PC-3 (cell line): ENCODE results near the gene CCDC192. TPM values are rescaled to one million over a fixed set of nuclear protein-coding genes. Genes with fewer than 3 reads are reported as not detected.
A peak's percentile ranks its signal among the peaks of the same experiment; 100 is the strongest.

Experiments used
- ATAC-seq: fragments of 200-7000 bp; cut with Tn5 transposase; 2 replicates; pipeline ENCODE4 v1.9.1; 2020; ENCODE audit warnings: mild to moderate bottlenecking, moderate library complexity
- BruUV-seq: library from RNA; stranded (reverse); fragments of 400-500 nt; replicated peaks from 2 replicates; lab custom pipeline; 2021; lab: Mats Ljungman, UMichigan
- CTCF ChIA-PET: fragments of 300-600 bp; sonication (Branson Sonifier 250); formaldehyde crosslinking; loops from one replicate; lab custom pipeline; 2022; ENCODE audit warnings: antibody characterized with exemption; lab: Charles Lee
- POLR2A ChIA-PET: fragments of 300-600 bp; sonication (Branson Sonifier 250); formaldehyde crosslinking; loops from one replicate; lab custom pipeline; 2022; ENCODE audit warnings: antibody characterized with exemption; ENCODE audit not compliant: unreplicated experiment; lab: Charles Lee
- DNase-seq: peaks from one replicate; pipeline ENCODE4 v3.0.0-alpha.2; 2015
- H2AFZ ChIP-seq: fragments of 300-600 bp; sonication (generic); 2 replicates; pipeline ENCODE4 v1.6.0; 2016; ENCODE audit warnings: antibody characterized with exemption, low read length
- H3F3A ChIP-seq: fragments of 300-600 bp; sonication (generic); one replicate; pipeline ENCODE4 v1.6.0; 2017; ENCODE audit warnings: antibody characterized with exemption, low read length, control low read depth, mild to moderate bottlenecking; ENCODE audit not compliant: unreplicated experiment
- H3K27ac ChIP-seq: fragments of 300-600 bp; sonication (generic); 2 replicates; pipeline ENCODE4 v1.5.1; 2016; ENCODE audit warnings: mild to moderate bottlenecking, low read length
- H3K27me3 ChIP-seq: fragments of 300-600 bp; sonication (generic); 2 replicates; pipeline ENCODE4 v1.6.1; 2016; ENCODE audit warnings: low read length, mixed read lengths
- H3K36me3 ChIP-seq: fragments of 300-600 bp; sonication (generic); 2 replicates; pipeline ENCODE4 v1.6.1; 2016; ENCODE audit warnings: low read depth, mixed run types, low read length, mixed read lengths
- H3K4me1 ChIP-seq: fragments of 300-600 bp; sonication (generic); 2 replicates; pipeline ENCODE4 v1.5.1; 2016; ENCODE audit warnings: low read length; ENCODE audit not compliant: insufficient read depth
- H3K4me2 ChIP-seq: fragments of 300-600 bp; sonication (generic); 2 replicates; pipeline ENCODE4 v1.6.0; 2016; ENCODE audit warnings: low read length
- H3K4me3 ChIP-seq: fragments of 300-600 bp; sonication (generic); 2 replicates; pipeline ENCODE4 v1.5.1; 2016; ENCODE audit warnings: mild to moderate bottlenecking, low read length, mixed read lengths
- H3K79me2 ChIP-seq: fragments of 300-600 bp; sonication (generic); 2 replicates; pipeline ENCODE4 v1.6.1; 2017; ENCODE audit warnings: low read length, mixed read lengths
- H3K9ac ChIP-seq: fragments of 300-600 bp; sonication (generic); 2 replicates; pipeline ENCODE4 v1.6.0; 2016; ENCODE audit warnings: mild to moderate bottlenecking, low read length
- H3K9me2 ChIP-seq: fragments of 300-600 bp; sonication (generic); replicated peaks from 2 replicates; pipeline ENCODE4 v1.6.1; 2016; ENCODE audit warnings: mixed run types, low read length, mixed read lengths
- H3K9me3 ChIP-seq: fragments of 300-600 bp; sonication (generic); 2 replicates; pipeline ENCODE4 v1.6.1; 2016; ENCODE audit warnings: low read length, mixed read lengths
- H4K20me1 ChIP-seq: fragments of 300-600 bp; sonication (generic); 2 replicates; pipeline ENCODE4 v1.6.1; 2016; ENCODE audit warnings: low read length, mixed read lengths
- EZH2 ChIP-seq: fragments of 300-600 bp; sonication (generic); IDR thresholded peaks from one replicate; pipeline ENCODE4 v1.6.1; 2017; ENCODE audit warnings: antibody characterized with exemption, mild to moderate bottlenecking, low read length; ENCODE audit not compliant: unreplicated experiment
- EZH2phosphoT487 ChIP-seq: fragments of 300-600 bp; sonication (generic); IDR thresholded peaks from 2 replicates; pipeline ENCODE4 v1.6.1; 2018; ENCODE audit warnings: mild to moderate bottlenecking, antibody characterized with exemption, low read length, borderline replicate concordance
- intact Hi-C: fragments of 100-400 bp; cut with micrococcal nuclease; formaldehyde crosslinking; loops from 2 replicates; pipeline ENCODE4 v1.9.0; 2023
- total RNA-seq: library from RNA; depleted of rRNA; stranded (reverse); fragments of >200 nt; gene quantifications from 2 replicates; pipeline ENCODE4 v1.2.3, GENCODE V29; 2014
- TF ChIP-seq, protein P1 (sequence below): fragments of 300-600 bp; sonication (generic); conservative IDR thresholded peaks from 2 replicates; pipeline ENCODE4 v1.5.1; 2017; ENCODE audit warnings: antibody characterized with exemption, low read depth, mild to moderate bottlenecking, low read length

Gene CCDC192
- total RNA-seq, 1 experiment from 2014 or later: not detected

DNA sequence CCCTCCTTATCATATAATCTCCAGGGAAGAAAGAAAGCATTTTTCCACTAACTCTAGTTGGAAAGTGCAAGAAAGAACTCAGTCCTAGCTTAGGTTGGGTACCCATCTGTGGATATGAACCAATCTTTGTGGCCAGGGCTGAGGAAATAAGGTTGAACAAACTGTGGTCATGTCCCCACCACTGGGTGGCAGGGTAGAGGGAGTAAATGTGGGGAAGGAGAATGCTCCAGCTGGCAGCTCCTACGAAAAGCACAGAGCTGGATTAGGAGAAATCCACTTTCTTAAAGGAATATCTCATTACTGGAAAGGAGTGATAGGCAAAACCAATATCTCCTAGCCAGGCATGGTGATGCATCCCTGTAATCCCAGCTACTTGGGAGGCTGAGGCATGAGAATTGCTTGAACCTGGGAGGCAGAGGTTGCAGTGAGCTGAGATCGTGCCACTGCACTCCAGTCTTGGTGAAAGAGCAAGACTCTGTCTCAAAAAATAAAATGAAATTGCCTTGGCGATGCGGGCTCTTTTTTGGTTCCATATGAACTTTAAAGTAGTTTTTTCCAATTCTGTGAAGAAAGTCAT is 175.1 kb downstream of the CCDC192 start:
- no peak overlapping the region for H3K4me2 ChIP-seq
- BruUV-seq: no TSS peak
- CTCF ChIA-PET: interaction anchor here (0.5 to 0.6 kb wide), 2 partner anchors 124 to 200 kb away, joined by 3 to 4 read pairs; no protein-coding TSS in a partner anchor

DNA sequence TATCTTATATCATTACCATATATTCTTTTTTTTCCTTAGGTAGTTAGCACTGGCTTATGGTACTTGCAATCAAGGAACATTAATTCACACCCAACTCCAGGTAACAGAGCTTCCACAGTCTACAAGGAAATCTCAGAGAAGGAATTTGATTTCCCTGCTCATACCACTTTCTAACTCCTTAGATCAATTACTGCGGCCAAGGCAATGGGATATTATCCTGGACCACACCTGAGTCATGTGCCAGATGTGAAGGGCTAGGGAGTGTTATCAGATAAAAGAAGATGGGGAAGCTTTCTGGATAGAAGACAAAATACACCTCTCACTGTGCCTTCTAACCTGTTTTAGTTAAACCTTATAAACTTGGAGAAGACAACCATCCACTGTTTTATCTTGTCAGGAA is 181.2 kb downstream of the CCDC192 start:
- H3K27ac ChIP-seq: no peak overlapping the region
- no TSS peak for BruUV-seq

More for the DNA sequence above, 175.1 kb downstream of the CCDC192 start:
- TF ChIP-seq EZH2phosphoT487: no peak
- TF ChIP-seq, protein P1, sequence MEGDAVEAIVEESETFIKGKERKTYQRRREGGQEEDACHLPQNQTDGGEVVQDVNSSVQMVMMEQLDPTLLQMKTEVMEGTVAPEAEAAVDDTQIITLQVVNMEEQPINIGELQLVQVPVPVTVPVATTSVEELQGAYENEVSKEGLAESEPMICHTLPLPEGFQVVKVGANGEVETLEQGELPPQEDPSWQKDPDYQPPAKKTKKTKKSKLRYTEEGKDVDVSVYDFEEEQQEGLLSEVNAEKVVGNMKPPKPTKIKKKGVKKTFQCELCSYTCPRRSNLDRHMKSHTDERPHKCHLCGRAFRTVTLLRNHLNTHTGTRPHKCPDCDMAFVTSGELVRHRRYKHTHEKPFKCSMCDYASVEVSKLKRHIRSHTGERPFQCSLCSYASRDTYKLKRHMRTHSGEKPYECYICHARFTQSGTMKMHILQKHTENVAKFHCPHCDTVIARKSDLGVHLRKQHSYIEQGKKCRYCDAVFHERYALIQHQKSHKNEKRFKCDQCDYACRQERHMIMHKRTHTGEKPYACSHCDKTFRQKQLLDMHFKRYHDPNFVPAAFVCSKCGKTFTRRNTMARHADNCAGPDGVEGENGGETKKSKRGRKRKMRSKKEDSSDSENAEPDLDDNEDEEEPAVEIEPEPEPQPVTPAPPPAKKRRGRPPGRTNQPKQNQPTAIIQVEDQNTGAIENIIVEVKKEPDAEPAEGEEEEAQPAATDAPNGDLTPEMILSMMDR: peak; percentile 81
- H4K20me1 ChIP-seq: no peaks in the 10 kb centered on the region
- H3F3A ChIP-seq: no peaks in the 10 kb centered on the region
- no peaks in the 10 kb centered on the region for H3K79me2 ChIP-seq
- H3K36me3 ChIP-seq: no peaks in the 10 kb centered on the region
- H3K4me3 ChIP-seq: no peak overlapping the region
- no peak overlapping the region for H2AFZ ChIP-seq
- H3K9ac ChIP-seq: no peak overlapping the region
- no peaks in the 10 kb centered on the region for H3K27me3 ChIP-seq
- peak; percentile 65 for ATAC-seq
- POLR2A ChIA-PET: no interaction called here
- H3K9me2 ChIP-seq: no peaks in the 10 kb centered on the region
- peak; percentile 80 for DNase-seq
- intact Hi-C loops: loop anchor here (1.0 to 5.0 kb wide), 4 partner anchors 80 to 316 kb away; no protein-coding TSS in a partner anchor
- no peak overlapping the region for H3K27ac ChIP-seq
- H3K9me3 ChIP-seq: no peaks in the 10 kb centered on the region
- peaks cover 17% of the 10 kb centered on the region for H3K4me1 ChIP-seq

More for the DNA sequence above, 181.2 kb downstream of the CCDC192 start:
- ChIA-PET POLR2A (no interaction called here), CTCF (interaction anchor here (1.0 kb wide), 1 partner anchor 57 kb away, joined by 3 read pairs; no protein-coding TSS in a partner anchor)
- no peaks in the 10 kb centered on the region for H3K79me2 ChIP-seq
- H2AFZ ChIP-seq: no peak overlapping the region
- H3K4me3 ChIP-seq: no peak overlapping the region
- DNase-seq (no peak), ATAC-seq (no peak)
- intact Hi-C loops: loop anchor here (2.0 kb wide), 3 partner anchors 44 to 198 kb away; partner anchors contain the start of gene SLC12A2
- H3K27me3 ChIP-seq: no peaks in the 10 kb centered on the region
- H3K4me2 ChIP-seq: no peak overlapping the region
- H3K4me1 ChIP-seq: 0 out of 2 replicates have a peak, but pooled peaks cover 6% of the 10 kb centered on the region
- no peaks in the 10 kb centered on the region for H3K9me3 ChIP-seq
- TF ChIP-seq EZH2phosphoT487 (no peak), EZH2 (no peak)
- TF ChIP-seq, protein P1: no peak
- no peaks in the 10 kb centered on the region for H4K20me1 ChIP-seq
- H3K9me2 ChIP-seq: no peaks in the 10 kb centered on the region
- no peak overlapping the region for H3K9ac ChIP-seq
- no peaks in the 10 kb centered on the region for H3K36me3 ChIP-seq
- H3F3A ChIP-seq: no peaks in the 10 kb centered on the region
